Chondrocyte (in vitro differentiated cells): ENCODE measurements around the gene ARHGAP31. TPM values are rescaled to one million over a fixed set of nuclear protein-coding genes. Genes with fewer than 3 reads are reported as not detected.

Source experiments
- DNase-seq: peaks from one replicate; pipeline ENCODE4 v3.0.0; 2021; ENCODE audit warnings: mixed read lengths, low spot score
- H3K27ac Mint-ChIP-seq: one replicate; pipeline ENCODE4 v1.8.0; 2021; ENCODE audit warnings: mild to moderate bottlenecking, moderate library complexity, mixed read lengths; ENCODE audit not compliant: unreplicated experiment
- H3K27me3 Mint-ChIP-seq: 2 replicates; pipeline ENCODE4 v1.8.0; 2021; ENCODE audit warnings: low read depth, mixed read lengths
- H3K36me3 Mint-ChIP-seq: 2 replicates; pipeline ENCODE4 v1.8.0; 2021; ENCODE audit warnings: low read depth, mixed read lengths
- H3K4me1 Mint-ChIP-seq: 2 replicates; pipeline ENCODE4 v1.8.0; 2021; ENCODE audit warnings: low read depth, mild to moderate bottlenecking, mixed read lengths
- H3K4me3 Mint-ChIP-seq: one replicate; pipeline ENCODE4 v1.8.0; 2021; ENCODE audit warnings: mild to moderate bottlenecking, moderate library complexity, mixed read lengths; ENCODE audit not compliant: unreplicated experiment
- H3K9me3 Mint-ChIP-seq: 2 replicates; pipeline ENCODE4 v1.8.0; 2021; ENCODE audit warnings: low read depth, mixed read lengths
- CTCF ChIP-seq: fragments of 200-600 bp; sonication (generic); IDR thresholded peaks from 2 replicates; pipeline ENCODE4 v1.5.0; 2021; ENCODE audit warnings: antibody characterized with exemption, mild to moderate bottlenecking, moderate library complexity
- total RNA-seq: library from RNA; stranded (reverse); gene quantifications from 3 replicates; pipeline ENCODE4 v1.2.1, GENCODE V29; 2021

The ARHGAP31 gene
- total RNA-seq, 1 donor from 2014 or later = 35.2 TPM

- H3K4me3 Mint-ChIP-seq = no peak overlapping the region
- H3K4me1 Mint-ChIP-seq = peaks cover 2% of the 10 kb centered on the region
- no peaks in the 10 kb centered on the region for H3K27me3 Mint-ChIP-seq
- peaks cover 9% of the 10 kb centered on the region for H3K36me3 Mint-ChIP-seq
- peak; percentile 52 for TF ChIP-seq CTCF
- H3K27ac Mint-ChIP-seq = no peak overlapping the region
- peaks cover 7% of the 10 kb centered on the region for H3K9me3 Mint-ChIP-seq
- DNase-seq = no peak
These were observed 126.0 kb downstream of the ARHGAP31 start for GRCh38 chr3:119420196-119420595.

- DNase-seq = no peak
- peaks cover 1% of the 10 kb centered on the region for H3K4me1 Mint-ChIP-seq
- no peak overlapping the region for H3K27ac Mint-ChIP-seq
- TF ChIP-seq CTCF = no peak
- peaks cover 48% of the 10 kb centered on the region for H3K36me3 Mint-ChIP-seq
- H3K4me3 Mint-ChIP-seq = no peak overlapping the region
- peaks cover 55% of the 10 kb centered on the region for H3K9me3 Mint-ChIP-seq
- no peaks in the 10 kb centered on the region for H3K27me3 Mint-ChIP-seq
These were observed 133.5 kb downstream of the ARHGAP31 start for GRCh38 chr3:119427669-119428068.

- DNase-seq = no peak
These were observed 134.4 kb downstream of the ARHGAP31 start for GRCh38 chr3:119428538-119428937.

GRCh38 chr3:119433613-119434325 is 139.6 kb downstream of the ARHGAP31 start:
- no peak for DNase-seq
- H3K36me3 Mint-ChIP-seq = peaks cover 62% of the 10 kb centered on the region
- H3K4me1 Mint-ChIP-seq = peaks cover 7% of the 10 kb centered on the region
- H3K27me3 Mint-ChIP-seq = no peaks in the 10 kb centered on the region
- no peak overlapping the region for H3K27ac Mint-ChIP-seq
- peaks cover 12% of the 10 kb centered on the region for H3K9me3 Mint-ChIP-seq
- no peak overlapping the region for H3K4me3 Mint-ChIP-seq
- TF ChIP-seq CTCF = no peak

More at GRCh38 chr3:119428538-119428937, 134.4 kb downstream of the ARHGAP31 start:
- Mint-ChIP-seq H3K4me3 (no peak overlapping the region), H3K9me3 (peaks cover 55% of the 10 kb centered on the region), H3K36me3 (peaks cover 52% of the 10 kb centered on the region), H3K27ac (no peak overlapping the region), H3K27me3 (no peaks in the 10 kb centered on the region), H3K4me1 (peaks cover 5% of the 10 kb centered on the region)
- TF ChIP-seq CTCF = peak; percentile 24

GRCh38 chr3:119434703-119435102 is 140.5 kb downstream of the ARHGAP31 start:
- Mint-ChIP-seq H3K4me3 (no peak overlapping the region), H3K9me3 (peaks cover 6% of the 10 kb centered on the region), H3K27ac (no peak overlapping the region), H3K4me1 (peaks cover 7% of the 10 kb centered on the region), H3K27me3 (no peaks in the 10 kb centered on the region), H3K36me3 (peaks cover 58% of the 10 kb centered on the region)
- TF ChIP-seq CTCF = no peak
- DNase-seq = no peak
